GM04504 (cell line): Measurements from ENCODE around the gene ANKRD30B.
A peak's percentile ranks its signal among the peaks of the same experiment; 100 is the strongest.
"Not testable (repeated sequence)": the region's sequence is repeated elsewhere in the genome, so short reads cannot be mapped to it uniquely, and the experiment has no call there.

Experiments
- DNase-seq: peaks from one replicate; pipeline ENCODE4 v3.0.0-alpha.2; 2012; ENCODE audit warnings: low read depth

The ANKRD30B gene, protein sequence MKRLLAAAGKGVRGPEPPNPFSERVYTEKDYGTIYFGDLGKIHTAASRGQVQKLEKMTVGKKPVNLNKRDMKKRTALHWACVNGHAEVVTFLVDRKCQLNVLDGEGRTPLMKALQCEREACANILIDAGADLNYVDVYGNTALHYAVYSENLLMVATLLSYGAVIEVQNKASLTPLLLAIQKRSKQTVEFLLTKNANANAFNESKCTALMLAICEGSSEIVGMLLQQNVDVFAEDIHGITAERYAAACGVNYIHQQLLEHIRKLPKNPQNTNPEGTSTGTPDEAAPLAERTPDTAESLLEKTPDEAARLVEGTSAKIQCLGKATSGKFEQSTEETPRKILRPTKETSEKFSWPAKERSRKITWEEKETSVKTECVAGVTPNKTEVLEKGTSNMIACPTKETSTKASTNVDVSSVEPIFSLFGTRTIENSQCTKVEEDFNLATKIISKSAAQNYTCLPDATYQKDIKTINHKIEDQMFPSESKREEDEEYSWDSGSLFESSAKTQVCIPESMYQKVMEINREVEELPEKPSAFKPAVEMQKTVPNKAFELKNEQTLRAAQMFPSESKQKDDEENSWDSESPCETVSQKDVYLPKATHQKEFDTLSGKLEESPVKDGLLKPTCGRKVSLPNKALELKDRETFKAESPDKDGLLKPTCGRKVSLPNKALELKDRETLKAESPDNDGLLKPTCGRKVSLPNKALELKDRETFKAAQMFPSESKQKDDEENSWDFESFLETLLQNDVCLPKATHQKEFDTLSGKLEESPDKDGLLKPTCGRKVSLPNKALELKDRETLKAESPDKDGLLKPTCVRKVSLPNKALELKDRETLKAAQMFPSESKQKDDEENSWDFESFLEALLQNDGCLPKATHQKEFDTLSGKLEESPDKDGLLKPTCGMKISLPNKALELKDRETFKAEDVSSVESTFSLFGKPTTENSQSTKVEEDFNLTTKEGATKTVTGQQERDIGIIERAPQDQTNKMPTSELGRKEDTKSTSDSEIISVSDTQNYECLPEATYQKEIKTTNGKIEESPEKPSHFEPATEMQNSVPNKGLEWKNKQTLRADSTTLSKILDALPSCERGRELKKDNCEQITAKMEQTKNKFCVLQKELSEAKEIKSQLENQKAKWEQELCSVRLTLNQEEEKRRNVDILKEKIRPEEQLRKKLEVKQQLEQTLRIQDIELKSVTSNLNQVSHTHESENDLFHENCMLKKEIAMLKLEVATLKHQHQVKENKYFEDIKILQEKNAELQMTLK (N-terminal part only)

DNA sequence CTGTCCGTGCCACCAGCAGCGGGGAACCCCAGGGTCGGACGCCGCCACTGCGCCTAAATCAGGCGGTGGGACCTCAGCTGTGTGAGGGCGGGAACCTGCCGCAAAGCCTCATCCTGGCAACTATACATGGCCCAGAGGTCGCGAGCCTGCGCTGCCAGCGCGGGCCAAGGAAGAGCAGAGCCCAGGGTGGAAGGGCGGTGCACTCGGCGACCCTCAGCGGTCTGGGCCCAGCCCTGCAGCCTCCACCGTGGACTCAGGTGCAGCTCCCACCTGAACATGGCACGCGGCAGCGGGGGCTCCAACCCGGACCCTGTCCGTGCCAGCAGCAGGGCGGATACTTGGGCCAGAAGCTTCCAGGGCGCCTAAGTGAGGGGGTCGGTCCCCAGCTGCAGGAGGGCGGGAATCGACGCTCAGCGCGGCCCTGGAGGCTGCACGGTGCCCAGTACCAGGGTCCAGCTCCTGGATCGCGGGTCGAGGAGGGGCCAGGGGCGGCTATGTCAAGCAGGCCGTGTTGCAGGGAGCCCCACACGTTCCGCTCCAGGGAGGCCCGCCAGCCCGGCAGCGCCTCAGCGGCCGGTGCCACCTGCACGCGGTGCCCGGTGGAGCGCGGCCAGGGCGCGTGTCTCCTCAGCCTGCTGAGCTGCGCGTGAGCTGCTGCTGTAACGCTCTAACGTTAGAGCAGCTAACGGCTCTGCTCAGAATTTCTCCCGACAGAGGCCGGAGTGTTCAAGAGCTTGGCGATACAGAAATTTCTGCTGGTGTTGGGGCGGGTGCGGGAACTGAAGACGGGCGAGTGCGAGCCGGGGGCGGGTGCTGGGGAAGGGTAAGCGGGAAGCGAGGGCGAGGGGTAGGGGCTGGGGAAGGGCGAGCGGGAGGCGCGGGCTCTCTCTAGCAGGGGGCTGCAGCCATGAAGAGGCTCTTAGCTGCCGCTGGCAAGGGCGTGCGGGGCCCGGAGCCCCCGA lies at the start of gene ANKRD30B:
ANKRD30B (plus strand) TSS at position 660 of the 962 bp plus-strand sequence; CDS start at position 908, 248 bp downstream.
- DNase-seq = no peak

DNA sequence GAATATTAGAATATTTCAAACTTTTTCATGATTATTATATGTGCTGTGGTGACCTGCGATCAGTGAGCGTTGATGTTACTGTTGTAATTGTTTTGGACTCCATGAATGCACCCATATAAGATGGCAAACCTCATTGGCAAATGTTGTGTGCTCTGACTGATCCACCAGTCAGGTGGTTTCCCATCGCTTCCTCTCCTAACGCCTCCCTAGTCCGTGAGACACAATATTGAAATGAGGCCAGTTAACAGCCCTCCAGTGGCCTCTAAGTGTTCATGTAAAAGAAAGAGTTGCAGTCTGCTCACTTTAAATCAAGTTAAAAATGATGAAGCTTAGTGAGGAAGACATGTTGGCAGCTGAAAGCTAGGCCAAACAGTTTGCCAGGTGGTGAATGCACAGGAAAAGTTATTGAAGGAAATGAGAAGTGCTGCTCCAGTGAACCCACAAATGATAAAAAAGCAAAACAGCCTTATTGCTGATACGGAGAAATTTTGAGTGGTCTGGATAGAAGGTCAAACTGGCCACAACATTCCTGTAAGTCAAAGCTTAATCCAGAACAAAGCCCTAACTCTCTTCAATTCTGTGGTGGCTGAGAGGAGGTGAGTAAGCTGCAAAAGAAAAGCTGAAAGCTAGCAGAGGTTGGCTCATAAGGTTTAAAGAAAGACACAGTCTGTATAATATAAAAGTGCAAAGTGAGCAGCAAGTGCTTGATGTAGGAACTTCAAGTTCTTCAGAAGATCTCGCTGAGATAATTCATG lies 46.5 kb upstream of the ANKRD30B start:
- DNase-seq = not testable (repeated sequence)

DNA sequence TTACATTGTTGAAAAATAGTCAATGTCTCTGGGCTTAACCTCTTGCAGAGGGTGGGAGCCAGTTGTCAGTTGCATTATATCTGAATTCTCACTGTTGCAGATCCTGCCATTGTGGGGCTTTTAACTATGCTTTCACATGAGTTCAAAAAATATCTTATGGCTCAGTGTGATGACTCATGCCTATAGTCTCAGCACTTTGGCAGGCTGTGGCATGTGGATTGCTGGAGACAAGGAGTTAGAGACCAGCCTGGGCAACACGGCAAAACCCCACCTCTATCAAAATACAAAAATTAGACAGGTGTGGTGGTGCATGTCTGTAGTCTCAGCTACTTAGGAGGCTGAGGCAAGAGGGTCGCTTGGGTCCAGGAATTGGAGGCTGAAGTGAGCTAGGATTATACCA lies 38.2 kb upstream of the ANKRD30B start:
- DNase-seq = not testable (repeated sequence)

DNA sequence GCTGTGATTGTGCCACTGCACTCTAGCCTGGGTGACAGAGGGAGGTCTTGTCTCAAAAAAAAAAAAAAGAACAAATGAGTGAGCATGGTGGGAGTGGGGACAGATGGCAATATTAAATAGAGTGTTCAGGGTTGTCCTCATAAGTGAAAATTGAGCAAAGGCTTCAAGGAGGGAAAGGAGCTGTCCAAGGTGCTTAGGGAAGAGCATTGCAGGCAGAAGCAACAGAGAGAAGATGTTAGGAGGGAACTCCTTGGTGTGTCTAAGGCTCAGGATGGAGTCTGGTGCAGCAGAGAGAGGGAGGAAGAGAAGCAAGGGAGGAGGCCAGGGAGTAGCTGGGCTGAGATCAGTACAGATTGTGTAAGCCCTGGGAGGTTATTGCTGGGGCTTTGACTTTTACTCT lies 26.4 kb upstream of the ANKRD30B start:
- DNase-seq = not testable (repeated sequence)

DNA sequence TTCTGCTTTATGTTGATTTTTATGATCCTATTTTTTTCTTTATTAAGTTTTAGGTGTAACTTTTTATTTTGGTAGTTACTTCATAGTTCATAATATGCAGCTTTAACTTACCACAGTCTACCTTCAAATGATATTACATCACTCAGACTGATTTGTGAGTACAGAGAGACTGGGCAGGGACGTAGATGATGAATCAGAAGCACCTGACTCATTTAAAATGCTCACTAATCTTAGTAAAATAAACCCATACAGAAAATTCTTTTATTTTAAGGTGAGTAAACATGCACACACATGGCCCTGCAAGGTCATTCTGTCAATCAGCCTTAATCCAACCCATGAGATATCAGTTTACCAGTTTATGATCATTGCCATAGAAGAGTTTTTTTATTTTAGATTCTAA lies 8.9 kb upstream of the ANKRD30B start:
- not testable (repeated sequence) for DNase-seq

DNA sequence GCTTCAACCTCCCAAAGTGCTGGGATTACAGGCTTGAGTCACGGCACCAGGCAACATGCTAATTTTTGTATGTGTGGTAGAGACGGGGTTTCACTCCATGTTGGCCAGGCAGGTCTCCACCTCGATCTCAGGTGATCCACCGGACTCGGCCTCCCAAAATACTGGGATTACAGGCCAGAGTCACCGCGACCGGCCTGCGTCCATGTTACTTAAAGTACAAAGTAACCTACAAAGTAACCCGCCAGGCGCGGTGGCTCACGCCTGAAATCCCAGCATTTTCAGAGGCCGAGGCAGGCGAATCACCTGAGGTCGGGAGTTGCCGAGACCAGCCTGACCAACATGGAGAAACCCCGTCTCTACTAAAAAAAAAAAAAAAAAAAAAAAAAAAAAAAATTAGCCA lies 1.1 kb upstream of the ANKRD30B start:
- DNase-seq = no peak

DNA sequence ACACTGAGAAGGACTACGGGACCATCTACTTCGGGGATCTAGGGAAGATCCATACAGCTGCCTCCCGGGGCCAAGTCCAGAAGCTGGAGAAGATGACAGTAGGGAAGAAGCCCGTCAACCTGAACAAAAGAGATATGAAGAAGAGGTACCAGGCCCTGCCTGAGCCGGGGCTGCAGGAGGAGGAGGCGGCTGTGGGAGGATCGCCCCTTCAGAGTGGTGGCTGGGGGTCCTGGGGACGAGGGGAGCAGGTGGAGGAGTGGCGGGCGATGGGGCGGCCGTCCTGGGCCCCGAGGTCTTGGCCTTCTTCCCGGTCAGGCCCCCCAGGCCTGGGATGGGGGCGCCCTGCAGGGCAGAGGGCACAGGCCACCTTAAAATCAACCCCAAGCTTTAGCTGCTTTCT lies 524 bp downstream of the ANKRD30B start:
- DNase-seq = no peak

DNA sequence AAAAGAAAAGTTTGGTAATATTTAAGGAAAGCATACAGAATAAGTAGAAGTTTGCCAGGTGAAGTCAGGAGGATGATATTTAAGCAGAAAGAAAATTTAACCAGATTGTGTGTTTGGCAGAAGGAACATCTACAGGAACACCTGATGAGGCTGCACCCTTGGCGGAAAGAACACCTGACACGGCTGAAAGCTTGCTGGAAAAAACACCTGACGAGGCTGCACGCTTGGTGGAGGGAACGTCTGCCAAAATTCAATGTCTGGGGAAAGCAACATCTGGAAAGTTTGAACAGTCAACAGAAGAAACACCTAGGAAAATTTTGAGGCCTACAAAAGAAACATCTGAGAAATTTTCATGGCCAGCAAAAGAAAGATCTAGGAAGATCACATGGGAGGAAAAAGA lies 15.6 kb downstream of the ANKRD30B start:
- not testable (repeated sequence) for DNase-seq

DNA sequence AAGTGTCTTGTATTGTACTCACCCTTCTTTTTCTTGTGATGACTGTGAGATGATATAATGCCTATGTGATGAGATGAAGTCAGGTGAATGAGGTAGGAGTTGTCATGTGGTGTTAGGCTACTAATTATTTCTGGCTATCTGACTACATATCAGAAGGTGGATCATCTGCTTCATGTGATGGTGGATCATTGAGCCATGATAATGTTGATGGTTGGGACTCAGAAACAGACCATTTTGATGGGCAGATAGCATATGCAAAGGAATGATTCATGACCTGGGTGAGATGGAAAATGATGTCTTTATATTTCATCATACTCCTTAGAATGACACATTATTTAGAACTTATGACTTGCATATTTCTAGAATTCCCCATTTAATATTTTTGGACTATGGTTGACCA lies 19.5 kb downstream of the ANKRD30B start:
- DNase-seq = no peak

DNA sequence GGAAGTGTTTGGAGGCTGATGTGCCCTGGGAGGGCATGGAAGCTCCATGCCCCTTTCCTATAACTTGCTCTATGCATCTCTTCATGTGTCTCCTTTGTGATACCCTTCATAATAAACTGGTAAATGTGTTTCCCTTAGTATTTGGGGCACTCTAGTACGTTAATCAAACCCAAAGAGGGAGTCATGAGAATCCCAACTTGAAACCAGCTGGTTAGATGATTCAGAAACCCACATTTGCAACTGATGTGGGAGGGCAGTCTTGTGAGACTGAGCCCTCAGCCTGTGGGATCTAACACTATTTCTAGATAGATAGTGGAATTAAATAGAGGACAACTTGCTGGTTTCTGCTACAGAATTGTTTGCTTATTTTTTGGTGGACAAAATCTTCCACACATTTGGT lies 20.3 kb downstream of the ANKRD30B start:
- DNase-seq = no peak

DNA sequence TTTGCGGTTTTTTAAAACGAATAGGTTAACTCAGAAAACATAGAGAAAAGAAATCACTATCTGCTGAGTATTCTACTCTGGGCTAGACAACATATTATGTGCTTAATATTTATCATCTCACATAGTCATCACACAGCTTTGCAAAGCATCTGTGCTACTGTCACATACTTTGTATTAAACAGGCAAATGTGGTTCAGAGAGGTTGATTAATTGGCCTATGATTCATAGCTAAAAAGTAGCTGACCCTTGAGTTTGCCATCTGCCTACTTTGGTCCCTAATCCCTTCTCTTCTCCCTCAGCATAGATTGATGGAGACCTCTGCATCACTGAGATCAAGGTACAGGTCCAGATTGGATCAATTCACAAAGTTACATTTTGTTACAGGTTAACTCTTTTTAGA lies 21.4 kb downstream of the ANKRD30B start:
- DNase-seq = no peak

DNA sequence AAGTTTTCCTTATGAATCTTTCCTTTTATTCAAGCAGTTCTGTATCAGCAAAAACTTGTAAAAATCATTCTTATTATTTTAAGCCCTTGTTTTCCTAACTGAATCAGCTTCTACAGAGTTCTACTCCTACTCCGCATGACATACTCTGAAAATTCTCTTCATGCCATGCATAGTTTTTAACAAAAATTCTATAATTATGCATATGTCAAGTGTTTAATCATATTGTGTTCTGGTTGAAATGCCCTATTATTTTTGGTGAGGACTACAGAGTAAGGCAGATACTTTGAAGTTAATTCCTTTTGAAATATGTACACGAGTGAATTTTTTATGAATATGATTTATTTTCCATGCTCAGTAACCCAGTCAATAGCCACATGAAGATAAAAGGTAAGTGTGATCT lies 28.8 kb downstream of the ANKRD30B start:
- DNase-seq = no peak

DNA sequence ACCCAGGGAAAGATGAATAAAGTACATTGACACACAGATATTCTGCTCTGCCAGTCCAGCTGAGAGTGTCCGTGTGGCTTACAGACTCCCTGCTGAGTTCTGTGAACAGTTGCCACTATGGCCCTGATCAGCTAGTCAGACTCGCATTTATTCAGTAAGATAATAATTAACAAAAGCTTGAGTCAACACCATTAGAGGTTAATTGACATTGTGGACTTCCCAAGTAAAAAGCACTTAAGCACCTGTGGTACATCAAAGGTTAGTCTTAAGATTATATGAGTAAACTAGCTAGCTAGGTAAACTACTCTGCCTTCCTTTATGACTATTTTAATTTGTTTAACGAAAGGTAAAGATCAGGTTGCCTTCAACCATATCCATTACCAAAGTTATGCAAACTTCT lies 33.7 kb downstream of the ANKRD30B start:
- DNase-seq = no peak

DNA sequence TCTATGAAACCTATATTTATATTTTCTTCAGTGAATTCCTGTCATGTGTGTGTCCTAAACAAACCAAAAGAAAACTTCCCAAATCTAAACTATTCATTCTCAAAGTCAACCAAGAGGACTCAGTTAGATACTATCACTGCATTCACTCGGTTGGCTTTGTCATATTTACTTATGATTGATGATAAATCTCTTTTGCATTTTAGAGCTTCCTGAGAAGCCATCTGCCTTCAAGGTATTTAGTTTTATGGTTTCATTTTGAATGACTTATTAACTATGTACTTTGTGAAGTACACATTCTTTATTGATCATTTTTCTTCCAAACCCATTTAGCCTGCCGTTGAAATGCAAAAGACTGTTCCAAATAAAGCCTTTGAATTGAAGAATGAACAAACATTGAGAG lies 36.2 kb downstream of the ANKRD30B start:
- no peak for DNase-seq

DNA sequence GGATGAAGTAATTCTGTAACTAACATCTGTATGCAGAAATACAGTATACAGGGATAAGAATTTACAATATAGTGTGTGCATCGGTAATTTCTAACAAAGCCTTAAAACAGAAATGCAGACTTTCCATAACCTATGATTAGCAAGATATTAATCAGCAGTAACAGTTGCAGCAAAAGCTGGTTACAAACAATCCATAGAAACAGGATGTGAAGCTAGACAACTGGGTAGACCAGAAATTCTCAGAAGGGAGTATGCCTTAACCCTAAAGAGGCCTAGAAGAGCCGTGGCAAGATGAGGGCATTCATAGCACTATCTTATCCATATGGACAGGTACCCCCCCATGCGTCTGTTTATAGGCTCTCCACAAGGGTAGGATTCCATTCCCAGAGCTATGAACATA lies 48.9 kb downstream of the ANKRD30B start:
- DNase-seq = not testable (repeated sequence)

DNA sequence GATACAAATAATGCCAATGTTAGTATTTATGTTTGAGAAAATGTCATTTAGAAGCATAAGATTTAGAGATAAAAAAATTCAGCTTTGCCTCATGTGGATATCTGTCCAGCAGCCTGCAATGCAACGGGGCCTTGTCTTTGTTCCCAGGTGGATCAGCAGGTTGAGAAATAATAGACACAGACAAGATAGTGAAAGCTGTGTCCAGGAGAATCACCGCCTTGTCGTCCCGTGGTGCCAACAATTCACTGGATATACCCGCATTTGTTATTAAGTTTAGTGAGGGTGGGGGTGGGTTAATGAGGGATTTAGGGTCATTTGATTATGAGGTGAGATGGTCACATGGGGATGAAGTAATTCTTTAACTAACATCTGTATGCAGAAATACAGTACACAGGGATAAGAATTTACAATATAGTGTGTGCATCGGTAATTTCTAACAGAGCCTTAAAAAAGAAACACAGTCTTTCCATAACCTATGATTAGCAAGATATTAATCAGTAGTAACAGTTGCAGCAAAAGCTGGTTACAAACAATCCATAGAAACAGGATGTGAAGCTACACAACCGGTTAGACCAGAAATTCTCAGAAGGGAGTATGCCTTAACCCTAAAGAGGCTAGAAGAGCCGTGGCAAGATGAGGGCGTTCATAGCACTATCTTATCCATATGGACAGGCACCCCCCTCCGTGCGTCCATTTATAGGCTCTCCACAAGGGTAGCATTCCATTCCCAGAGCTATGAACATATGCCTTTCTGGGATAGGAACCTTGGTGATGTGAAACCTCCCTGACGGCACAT lies 50.2 kb downstream of the ANKRD30B start:
- not testable (repeated sequence) for DNase-seq

DNA sequence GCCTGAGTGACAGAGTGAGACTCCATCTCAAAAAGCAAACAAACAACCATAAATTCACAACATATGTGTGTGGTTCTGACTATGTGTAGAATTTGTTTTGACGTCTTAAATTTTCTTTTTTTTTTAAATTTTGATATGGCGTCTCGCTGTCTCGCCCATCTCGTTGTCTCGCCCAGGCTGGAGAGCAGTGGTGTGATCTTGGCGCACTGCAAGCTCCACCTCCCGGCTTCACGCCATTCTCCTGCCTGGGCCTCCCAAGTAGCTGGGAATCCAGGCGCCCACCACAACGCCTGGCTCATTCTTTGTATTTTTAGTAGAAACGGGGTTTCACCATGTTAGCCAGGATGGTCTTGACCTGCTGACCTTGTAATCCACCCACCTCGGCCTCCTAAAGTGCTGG lies 63.1 kb downstream of the ANKRD30B start:
- not testable (repeated sequence) for DNase-seq

DNA sequence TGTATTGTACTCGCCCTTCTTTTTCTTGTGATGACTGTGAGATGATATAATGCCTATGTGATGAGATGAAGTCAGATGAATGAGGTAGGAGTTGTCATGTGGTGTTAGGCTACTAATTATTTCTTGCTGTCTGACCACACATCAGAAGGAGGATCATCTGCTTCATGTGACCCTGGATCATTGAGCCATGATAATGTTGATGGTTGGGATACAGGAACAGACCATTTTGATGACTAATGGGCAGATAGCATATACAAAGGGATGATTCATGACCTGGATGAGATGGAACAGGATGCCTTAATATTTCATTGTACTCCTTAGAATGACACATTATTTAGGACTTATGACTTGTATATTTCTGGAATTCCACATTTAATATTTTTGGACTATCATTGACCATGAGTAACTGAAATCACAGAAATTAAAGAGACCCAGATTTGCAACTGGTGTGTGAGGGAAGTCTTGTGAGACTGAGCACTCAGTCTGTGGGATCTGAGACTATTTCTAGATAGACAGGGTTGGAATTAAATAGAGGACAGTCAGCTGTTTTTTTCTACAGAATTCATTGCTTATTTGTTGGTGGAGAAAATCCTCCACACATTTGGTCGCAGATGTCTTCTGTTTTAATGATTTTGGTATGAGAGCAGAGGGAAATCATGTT lies 79.1 kb downstream of the ANKRD30B start:
- DNase-seq = peak; percentile 29

DNA sequence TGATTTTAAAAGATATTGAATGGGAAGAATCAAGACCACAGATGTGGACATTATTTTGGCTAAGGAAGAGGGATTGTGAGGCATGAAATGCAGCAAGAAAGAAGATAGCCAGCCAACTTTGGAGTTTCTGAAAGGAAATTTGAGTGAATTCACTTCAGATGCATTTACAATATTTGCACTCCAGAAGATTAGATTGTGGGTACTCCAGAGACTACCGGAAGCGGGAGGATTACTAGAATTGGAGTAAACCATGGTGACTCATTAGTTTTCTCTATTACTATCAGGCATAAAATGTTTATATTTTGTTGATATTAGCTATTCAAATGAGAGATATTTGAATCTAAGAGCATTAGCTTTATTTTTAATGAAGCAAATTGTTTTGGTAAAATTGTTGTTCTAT lies 93.6 kb downstream of the ANKRD30B start:
- not testable (repeated sequence) for DNase-seq
